ENCODE results near the gene SLC25A11.

The SLC25A11 gene

GRCh38 chr17:4944554-4945175 is 4.8 kb upstream of the SLC25A11 start:
- no peak for DNase-seq (ENCODE audit: low read depth)
- TF ChIP-seq CTCF (conservative IDR thresholded peaks at IDR 0.05; ENCODE audit: low read depth, low read length) = no peak
- no peak overlapping the region for H3K4me3 ChIP-seq (ENCODE audit: low read depth, low read length)

- no peak for TF ChIP-seq CTCF (conservative IDR thresholded peaks at IDR 0.05; ENCODE audit: low read depth, low read length)
- no peak overlapping the region for H3K4me3 ChIP-seq (ENCODE audit: low read depth, low read length)
- no peak for DNase-seq (ENCODE audit: low read depth)
Observed at GRCh38 chr17:4944163-4944553, 4.3 kb upstream of the SLC25A11 start.

- no peak overlapping the region for H3K4me3 ChIP-seq (ENCODE audit: low read depth, low read length)
- no peak for TF ChIP-seq CTCF (conservative IDR thresholded peaks at IDR 0.05; ENCODE audit: low read depth, low read length)
- no peak for DNase-seq (ENCODE audit: low read depth)
Observed at GRCh38 chr17:4942760-4943508, 3.1 kb upstream of the SLC25A11 start.

GRCh38 chr17:4941319-4941610 is 1.4 kb upstream of the SLC25A11 start:
- DNase-seq (ENCODE audit: low read depth) = no peak
- no peak for TF ChIP-seq CTCF (conservative IDR thresholded peaks at IDR 0.05; ENCODE audit: low read depth, low read length)
- peak overlapping the region; percentile 93 for H3K4me3 ChIP-seq (ENCODE audit: low read depth, low read length)

GRCh38 chr17:4940555-4941318 is 891 bp upstream of the SLC25A11 start:
- H3K4me3 ChIP-seq (ENCODE audit: low read depth, low read length) = peak overlapping the region; percentile 93
- DNase-seq (ENCODE audit: low read depth) = no peak
- no peak for TF ChIP-seq CTCF (conservative IDR thresholded peaks at IDR 0.05; ENCODE audit: low read depth, low read length)

GRCh38 chr17:4939546-4939795 is 375 bp downstream of the SLC25A11 start:
- H3K4me3 ChIP-seq (ENCODE audit: low read depth, low read length) = peak overlapping the region; percentile 93
- no peak for TF ChIP-seq CTCF (conservative IDR thresholded peaks at IDR 0.05; ENCODE audit: low read depth, low read length)
- peak; percentile 32 for DNase-seq (ENCODE audit: low read depth)

Measured in choroid plexus epithelial cell (primary cell).